GM13977 (cell line): ENCODE measurements around the gene AFF3.

Experiments
- DNase-seq: peaks from one replicate; pipeline ENCODE4 v3.0.0; 2012; ENCODE audit warnings: low spot score
- CTCF ChIP-seq: IDR thresholded peaks from 2 replicates; pipeline ENCODE4 v1.5.1; 2012; ENCODE audit warnings: mild to moderate bottlenecking, control low read depth; ENCODE audit not compliant: insufficient read depth; ENCODE audit errors: extremely low read depth, missing control alignments
- in situ Hi-C: fragments of 300-500 bp; cut with MboI; formaldehyde crosslinking; loops from one replicate; pipeline ENCODE4 v1.12.0; 2022; ENCODE audit warnings: low sequenced_read_pairs, low pct_unique_long_range_greater_than_20kb, mixed read lengths, inconsistent platforms; ENCODE audit not compliant: unreplicated experiment

The AFF3 gene

GRCh38 chr2:99607454-99607853, 534.9 kb downstream of the AFF3 start:
- DNase-seq, result no peak
- TF ChIP-seq CTCF, result no peak

GRCh38 chr2:99605036-99605435, 537.4 kb downstream of the AFF3 start:
- TF ChIP-seq CTCF, result no peak
- DNase-seq, result no peak
- in situ Hi-C loops, result no loop called here

More at GRCh38 chr2:99607454-99607853, 534.9 kb downstream of the AFF3 start:
- in situ Hi-C loops, result no loop called here

- no peak for TF ChIP-seq CTCF
Measured at GRCh38 chr2:99602476-99602875, 539.9 kb downstream of the AFF3 start.

GRCh38 chr2:99600981-99601651, 541.3 kb downstream of the AFF3 start:
- TF ChIP-seq CTCF, result no peak
- DNase-seq, result no peak
- in situ Hi-C loops, result no loop called here

More at GRCh38 chr2:99602476-99602875, 539.9 kb downstream of the AFF3 start:
- DNase-seq, result no peak
- in situ Hi-C loops, result no loop called here

GRCh38 chr2:99598441-99598840, 543.9 kb downstream of the AFF3 start:
- no peak for TF ChIP-seq CTCF
- DNase-seq, result no peak
- in situ Hi-C loops, result no loop called here

GRCh38 chr2:99597616-99598015, 544.8 kb downstream of the AFF3 start:
- in situ Hi-C loops, result no loop called here
- no peak for TF ChIP-seq CTCF
- no peak for DNase-seq
